Measurements from ENCODE around the gene TULP4.
"Not testable (repeated sequence)": the region's sequence is repeated elsewhere in the genome, so short reads cannot be mapped to it uniquely, and the experiment has no call there.

The TULP4 gene

DNA sequence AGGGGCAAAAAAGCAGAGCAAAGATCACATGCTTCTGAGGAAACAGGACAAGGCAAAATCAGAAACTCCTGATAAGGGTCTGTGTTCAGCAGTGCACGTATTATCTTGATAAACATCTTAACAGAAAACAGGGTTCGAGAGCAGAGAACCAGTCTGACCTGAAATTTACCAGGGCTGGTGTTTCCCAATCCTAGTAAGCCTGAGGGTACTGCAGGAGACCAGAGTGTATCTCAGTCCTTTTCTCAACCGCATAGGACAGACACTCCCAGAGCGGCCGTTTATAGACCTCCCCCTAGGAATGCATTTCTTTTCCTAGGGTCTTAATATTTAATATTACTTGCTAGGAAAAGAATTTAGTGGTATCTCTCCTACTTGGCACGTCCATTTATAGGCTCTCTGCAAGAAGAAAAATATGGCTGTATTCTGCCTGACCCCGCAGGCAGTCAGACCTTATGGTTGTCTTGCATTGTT lies 15.4 kb upstream of the TULP4 start:
- not testable (repeated sequence) for DNase-seq

DNA sequence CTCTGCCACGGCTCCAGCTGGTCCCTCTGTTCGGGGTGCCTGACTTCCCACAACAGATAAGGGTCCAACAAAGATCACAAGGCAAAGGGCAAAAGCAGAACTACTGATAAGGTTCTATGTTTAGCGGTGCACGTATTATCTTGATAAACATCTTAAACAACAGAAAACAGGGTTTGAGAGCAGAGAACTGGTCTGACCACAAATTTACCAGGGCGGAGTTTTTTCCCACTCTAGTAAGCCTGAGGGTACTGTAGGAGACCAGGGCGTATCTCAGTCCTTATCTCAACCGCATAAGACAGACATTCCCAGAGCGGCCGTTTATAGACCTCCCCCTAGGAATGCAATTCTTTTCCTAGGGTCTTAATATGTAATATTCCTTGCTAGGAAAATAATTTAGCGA lies 14.6 kb upstream of the TULP4 start:
- not testable (repeated sequence) for DNase-seq

DNA sequence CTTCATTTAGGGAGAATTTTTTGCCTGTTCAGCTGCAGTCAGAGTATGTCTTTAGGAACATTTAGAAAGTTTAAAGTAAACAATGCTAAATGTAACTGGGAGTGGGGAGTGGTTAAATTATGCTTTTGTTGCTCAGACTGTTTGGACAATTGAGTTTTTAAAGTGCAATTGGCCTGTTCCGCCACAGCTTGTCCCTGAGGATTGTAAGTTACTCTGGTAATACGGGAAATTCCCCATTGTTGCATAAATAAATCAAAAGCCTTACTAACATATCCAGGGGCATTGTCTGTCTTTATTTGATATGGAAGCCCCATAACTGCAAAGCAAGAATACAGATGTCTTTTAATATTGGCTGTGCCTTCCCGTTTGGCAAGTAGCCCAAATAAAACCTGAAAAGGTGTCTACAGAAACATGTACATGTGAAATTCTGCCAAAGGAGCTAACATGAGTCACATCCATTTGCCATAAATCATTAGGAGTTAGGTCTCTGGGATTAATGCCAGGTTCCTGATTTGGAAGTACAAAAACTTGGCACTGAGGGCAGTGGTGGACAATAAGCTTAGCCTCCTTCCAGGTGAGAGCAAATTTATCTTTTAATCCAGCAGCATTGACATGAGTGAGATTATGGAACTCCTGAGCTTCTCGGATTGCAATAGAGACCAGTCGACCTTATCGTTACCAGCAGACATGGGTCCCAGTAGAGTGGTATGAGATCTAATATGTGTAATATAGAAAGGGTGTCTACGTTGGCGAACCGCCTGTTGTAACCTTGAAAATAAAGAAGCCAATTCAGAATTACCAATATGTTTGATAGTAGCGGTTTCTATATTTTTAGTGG lies 11.7 kb upstream of the TULP4 start:
- not testable (repeated sequence) for DNase-seq

DNA sequence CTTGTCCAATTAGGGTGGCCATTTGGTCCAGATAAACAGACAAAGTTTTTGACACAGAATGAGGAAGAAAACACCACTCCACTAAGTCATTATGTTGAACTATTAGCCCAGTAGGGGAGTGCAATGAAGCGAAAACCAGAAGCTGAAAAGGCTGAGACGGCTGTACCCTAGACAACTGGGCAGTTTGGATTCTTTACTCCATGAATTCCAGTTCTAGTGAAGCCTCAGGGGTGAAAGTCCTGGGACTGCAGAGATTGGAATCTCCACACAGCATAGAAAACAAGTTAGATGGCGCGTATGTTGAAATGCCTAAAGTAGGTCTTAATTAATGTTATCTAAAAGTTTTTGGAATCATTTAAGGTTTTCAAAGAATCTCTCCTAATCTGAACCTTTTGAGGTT lies 10.7 kb upstream of the TULP4 start:
- not testable (repeated sequence) for DNase-seq

DNA sequence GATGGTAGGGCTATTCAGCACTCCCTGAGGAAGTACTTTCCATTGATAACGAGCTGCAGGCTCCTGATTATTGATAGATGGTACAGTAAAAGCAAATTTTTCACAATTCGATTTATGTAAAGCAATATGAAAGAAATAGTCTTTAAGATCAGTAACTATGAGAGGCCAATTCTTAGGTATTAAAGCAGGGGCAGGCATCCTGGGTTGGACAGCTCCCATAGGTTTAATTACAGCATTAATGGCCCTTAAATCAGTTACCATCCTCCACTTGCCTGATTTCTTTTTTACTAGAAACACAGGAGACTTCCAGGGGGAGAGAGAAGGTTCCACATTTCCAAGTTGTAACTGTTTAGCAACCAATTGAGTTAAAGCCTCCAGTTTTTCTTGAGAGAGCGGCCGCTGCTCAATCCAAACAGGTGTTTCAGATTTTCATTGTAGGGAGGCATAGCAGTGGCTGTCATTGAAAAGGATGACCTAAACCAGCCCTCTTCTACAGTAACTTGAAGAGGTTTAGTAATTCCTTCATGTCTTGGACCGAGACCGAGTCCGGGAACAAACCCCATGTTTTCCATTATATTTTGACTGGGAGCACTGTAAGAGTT lies 10.0 kb upstream of the TULP4 start:
- DNase-seq: not testable (repeated sequence)

DNA sequence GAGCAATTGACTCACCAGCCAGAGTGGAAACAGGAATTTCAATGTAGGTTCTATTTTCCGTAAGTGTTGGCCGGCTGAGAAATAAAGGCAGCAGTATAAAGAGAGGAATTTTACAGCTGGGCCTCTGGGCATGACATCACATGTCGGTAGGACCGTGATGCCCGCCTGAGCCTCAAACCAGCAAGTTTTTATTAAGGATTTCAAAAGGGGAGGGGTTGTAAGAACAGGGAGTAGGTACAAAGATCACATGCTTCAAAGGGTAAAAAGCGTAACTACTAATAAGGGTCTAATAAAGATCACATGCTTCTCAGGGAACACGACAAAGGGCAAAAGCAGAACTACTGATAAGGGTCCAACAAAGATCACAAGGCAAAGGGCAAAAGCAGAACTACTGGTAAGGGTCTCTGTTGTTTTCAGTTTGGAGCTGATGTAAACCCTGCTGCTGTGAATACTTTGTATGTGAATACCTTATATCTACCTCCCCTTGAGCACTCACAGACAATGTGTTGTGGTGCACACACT lies 9.0 kb upstream of the TULP4 start:
- DNase-seq: no peak

DNA sequence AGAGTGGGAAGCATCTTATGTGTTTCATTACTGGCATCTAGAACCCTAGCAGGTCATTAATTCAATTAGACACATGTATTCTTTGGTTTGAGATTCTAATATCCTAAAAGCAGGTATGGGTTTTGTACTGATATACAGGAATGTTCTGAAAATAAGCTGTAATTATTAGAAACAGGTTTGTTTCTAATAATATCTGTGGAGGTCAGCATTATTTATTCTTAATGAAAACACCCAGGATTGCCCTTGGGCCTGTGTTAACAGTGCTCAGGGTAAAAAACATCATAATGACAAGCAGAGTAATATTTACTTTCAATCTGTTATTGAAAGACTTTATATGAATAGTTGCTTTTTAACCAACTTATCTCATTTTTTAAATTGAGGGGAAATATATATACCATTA lies 8.0 kb upstream of the TULP4 start:
- DNase-seq: no peak

DNA sequence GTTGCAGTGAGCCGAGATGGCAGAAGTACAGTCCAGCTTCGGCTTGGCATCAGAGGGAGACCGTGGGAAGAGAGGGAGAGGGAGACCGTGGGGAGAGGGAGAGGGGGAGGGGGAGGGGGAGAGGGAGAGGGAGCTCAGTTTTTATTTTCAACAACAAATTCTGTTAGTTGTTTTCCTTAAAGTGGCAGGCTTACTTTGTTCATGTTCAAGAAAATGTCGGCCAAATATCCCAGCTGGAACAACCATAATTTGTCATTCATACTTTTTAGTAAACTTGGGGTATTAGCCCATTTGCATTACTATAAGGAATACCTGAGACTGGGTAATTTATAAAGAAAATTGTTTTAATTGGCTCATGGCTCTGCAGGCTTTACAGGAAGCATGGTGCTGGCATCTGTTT lies 2.5 kb upstream of the TULP4 start:
- DNase-seq: no peak

DNA sequence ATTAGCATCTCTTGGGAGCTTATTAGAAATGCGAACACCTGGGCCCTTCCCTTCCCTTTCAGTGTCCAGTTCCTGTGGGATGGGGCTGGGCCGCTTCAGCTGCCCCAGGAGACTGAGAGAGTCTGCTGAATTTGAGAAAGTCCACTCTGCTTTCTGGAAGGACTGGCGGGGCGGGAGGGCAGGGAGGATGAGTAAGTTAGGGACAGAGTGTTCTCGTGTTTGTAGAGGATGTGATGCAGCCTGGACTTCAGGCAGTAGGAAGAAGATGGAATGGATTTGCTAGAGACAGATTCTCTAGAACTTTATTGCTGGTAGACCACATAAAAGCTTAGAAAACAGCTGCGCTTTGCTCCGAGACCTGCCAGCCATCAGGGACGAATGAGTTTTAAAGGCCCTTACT lies 1.1 kb upstream of the TULP4 start:
- no peak for DNase-seq

DNA sequence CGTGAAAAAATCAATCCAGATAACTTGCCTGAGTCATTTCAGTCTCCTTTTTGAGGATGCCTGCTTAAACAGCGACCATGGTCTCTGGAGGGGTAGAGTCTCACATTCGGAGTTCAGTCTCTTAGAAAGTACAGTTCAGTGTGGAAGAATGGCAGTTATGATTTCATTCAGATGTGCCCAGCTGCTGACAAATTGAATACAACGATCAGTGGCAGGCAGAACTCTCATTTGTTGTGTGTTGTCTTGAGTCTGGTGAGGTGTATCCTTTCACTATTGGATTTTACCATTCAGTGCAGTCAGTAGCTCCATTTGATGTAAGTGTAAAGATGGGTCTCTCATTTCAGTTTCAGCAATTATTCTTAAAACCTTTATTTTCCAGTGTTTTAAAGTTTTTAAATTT lies 639 bp upstream of the TULP4 start:
- DNase-seq: no peak

DNA sequence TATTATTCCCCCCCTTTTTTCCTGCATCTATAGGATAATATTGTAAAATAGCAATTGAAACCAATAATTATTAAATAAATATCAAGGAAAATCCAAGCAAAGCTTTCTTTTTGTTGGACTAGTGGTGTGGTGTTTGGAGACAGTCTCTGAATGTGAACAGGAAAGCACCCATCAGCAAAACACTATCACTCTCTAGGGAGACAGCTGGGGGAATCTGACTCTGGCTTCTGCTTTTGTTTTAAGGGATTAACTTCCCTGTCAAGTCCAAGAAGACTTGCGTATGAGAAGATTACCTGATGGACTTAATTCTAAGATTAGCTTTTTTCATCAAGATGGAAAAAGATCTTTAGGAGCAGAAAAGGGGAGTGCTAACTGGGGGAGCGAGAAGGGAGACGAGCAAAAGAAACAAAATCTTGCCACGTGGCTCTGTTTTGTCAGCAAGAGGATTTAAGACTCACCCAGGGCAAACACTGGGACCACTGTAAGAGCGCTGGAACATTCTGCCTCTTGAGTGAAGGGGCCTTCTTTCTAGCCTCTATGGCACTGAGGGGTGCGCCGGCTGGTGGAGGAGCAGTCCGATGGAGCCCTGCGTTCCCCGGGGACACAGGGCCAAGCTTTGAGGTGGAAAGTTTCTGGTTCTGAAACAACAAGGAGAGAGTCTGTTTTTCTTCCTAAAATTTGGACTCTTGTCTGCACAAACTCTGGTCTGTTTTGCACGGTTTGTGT lies 570 bp downstream of the TULP4 start:
- DNase-seq: no peak

DNA sequence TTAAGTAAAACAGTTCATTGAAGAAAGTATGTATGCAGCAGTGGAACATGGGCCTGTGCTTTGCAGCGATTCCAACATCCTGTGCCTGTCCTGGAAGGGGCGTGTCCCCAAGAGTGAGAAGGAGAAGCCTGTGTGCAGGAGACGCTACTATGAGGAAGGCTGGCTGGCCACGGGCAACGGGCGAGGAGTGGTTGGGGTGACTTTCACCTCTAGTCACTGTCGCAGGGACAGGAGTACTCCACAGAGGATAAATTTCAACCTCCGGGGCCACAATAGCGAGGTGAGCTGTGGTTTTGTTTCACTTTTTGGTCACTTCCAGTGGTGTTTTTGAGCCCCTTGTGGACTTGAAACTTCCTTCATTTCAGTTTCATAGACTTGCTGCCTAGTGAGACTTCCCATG lies 1.7 kb downstream of the TULP4 start:
- no peak for DNase-seq

DNA sequence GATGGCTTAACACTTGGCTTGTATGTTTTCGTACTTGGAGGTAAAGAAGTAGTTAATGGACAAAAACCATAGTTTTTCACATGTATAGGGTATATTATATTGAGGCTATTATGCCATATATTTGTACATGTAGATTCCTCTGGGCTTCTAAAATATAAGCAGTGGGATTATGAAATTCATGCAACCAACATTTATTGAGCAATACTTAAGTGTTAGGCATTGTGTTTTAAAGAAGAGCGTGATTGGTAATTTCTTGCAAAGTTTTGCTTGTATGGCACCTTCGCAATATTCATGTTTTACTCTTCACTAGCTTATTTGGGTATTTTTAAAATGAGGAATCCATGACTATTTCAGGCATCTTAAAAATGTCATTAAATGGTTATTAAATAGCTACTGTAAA lies 2.5 kb downstream of the TULP4 start:
- DNase-seq: no peak

DNA sequence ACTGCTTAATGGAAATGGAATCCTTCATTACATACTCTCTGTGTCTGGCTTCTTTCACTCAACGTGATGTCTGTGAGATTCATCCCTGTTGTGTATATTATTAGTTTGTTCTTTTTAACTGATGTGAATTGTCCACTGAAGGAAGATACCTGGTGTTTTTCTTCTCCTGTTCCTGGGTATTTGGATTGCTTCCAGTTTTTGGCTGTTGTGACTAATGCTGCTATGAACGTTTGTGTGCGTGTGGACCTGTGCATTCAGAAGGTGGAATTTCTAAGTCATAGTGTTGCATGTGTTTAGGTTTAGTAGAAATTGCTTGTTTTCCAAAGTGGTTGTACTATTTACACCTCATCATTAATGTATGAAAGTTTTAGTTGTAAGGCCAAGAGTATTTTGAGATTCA lies 3.8 kb downstream of the TULP4 start:
- DNase-seq: no peak

DNA sequence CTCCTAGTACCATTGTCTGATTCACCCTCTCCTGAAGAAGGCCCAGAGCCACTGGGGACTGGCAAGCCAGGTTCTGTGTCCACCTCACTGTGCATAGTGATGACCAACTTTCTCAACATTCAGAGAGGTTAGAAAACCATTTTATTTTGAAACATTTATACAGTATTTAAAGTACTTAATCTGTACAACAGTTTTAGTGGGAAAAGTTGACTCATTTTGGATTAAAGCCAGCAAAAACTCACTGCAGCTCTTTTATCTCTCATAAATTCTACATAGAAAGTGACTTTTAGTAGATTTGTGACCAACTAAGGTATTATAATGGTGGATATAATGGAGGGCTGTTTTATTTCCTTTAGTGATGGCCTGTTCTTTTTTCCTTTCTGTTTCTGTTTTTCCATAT lies 9.7 kb downstream of the TULP4 start:
- no peak for DNase-seq

DNA sequence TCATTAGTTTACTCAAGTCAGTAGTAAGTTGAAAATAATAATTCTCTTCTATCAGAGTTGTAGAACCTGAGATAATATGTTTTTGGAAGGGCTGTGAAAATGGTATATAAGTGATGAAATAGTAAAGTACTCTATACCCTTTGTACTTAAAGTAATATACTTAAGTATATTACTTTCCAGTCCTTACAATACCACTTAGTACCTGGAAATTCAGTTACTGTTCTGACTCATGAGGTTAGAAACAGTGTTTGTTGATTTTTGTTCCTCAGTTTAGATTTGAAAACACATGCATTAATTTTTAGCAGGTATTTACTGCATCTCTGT lies 10.1 kb downstream of the TULP4 start:
- DNase-seq: no peak

DNA sequence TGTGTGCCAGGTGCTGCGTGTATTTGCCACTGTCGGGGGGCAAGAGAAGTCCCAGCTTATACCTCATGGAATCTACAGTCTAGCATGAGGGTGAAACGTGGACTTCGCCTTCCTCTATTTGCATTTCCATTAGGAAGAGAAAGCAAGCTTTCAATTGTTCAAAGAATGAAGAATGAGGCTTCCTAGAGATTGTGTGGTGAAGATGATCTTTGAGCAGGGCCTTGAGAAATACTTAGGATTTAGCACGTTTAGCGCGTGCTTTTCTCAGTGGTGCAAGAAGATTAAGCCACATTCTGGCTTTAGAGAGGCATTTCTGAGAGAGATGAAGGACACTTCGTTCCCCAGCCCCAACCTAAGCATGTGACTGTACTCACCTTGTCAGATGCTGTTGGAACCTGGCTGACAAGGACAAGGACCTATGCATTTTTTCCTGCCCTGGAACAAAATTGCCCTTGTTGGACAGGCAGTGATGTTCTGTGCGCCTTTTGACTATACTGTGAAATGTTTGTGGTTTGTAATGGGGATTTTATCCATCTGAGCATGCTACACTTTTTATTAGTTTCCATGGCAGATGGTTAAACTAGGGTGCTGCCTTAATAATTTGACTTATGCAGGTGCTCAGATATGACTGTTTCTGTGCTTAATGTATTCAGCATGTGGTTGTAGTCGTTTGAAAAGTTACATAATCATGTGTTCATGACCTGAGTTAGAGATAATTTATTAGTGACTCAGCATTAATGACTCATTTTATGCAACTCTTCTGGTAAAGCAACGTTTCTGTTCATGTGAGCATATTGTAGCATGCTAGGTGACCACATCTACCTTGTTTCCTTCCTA lies 10.7 kb downstream of the TULP4 start:
- DNase-seq: no peak

DNA sequence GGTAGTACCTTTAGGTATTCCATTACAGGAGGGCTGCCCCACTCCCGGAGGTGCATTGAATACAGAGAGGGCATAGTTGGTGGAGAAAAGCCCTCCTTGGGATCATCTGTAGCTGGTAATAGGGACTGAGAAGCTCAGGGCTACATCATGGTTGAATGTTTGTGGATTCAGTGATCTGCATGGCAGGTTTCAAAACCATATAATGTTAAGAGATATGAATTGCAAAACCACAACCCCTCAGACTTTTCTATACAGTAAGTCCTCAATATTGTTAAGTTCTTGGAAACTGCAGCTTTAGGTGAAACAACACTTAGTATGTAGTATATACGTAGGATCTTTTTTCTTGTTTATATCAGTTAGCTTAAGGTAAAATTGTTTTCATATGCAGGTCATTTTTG lies 11.3 kb downstream of the TULP4 start:
- DNase-seq: no peak

DNA sequence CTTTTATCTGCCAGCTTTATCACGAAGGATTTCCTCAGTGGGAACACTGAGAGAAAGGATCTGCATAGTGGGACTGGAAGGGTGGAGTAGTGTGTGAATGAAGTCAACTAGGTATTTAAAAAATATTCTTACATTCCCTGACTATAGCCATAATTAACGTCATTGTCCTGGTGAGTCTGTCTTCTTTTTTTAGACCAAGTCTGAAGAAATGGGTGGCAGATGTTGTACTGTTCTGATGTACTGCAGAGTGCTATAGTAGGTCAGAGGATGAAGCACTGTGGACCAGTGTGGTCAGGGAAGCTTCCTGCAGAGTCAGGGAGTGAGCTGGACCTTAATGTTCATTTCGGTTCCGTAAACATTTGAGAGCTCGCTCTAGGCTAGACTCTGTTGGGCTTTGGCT lies 11.9 kb downstream of the TULP4 start:
- no peak for DNase-seq

DNA sequence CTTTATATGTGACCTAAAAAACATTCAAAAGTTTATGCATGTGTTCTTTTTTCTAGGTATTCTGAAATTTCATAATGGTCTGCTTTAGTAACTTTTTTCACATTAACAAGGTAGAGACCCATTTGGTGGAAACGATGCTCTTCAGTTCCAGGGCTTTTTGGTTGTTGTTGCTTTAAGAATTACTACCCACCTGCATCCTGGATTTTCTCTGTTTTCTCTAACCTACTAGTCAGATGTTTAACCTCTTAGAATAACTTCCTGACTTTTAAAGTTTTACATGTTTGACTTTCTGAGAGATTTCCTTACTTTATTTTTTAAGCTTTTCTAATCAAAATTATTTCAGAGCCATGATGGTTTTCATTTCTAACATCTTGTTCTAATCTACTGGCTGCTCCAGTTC lies 14.9 kb downstream of the TULP4 start:
- DNase-seq: no peak

DNA sequence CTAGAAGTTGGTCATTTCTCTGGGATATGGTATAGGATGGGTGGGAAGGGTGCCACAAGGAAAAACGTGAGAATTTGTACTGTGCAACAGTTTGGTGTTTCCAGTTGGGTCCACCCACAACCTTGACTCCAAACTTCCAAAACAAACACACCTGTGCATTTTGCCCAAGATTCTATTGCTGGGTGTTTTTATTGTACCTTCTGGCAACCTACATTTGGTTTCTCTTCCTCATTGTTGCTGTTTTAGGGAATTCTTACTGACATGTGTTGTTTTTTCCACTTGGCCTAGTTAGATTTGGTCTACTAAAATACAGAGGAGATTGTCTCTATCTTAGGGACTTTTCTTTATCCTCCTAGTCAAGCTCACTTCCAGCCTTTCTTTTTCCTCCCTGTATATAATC lies 16.7 kb downstream of the TULP4 start:
- DNase-seq: no peak

DNA sequence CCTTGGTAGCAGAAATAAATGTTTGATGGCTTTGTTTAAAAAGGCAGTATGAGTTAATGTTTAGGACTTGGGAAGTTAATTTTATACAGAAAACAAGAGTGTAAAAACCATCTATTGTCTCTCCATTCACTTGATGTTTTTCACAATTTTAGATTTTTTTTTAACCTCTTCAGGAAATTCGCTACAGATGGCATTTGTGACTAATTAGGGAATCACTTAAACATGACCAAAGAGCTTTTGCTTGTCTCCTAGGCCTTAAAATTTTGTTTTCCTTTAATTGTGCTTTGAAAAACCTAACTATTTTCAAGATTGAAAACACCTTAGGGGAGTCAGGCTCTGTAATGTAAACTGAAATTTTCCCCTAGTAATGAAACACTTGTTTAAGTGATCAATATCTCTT lies 17.3 kb downstream of the TULP4 start:
- DNase-seq: no peak

DNA sequence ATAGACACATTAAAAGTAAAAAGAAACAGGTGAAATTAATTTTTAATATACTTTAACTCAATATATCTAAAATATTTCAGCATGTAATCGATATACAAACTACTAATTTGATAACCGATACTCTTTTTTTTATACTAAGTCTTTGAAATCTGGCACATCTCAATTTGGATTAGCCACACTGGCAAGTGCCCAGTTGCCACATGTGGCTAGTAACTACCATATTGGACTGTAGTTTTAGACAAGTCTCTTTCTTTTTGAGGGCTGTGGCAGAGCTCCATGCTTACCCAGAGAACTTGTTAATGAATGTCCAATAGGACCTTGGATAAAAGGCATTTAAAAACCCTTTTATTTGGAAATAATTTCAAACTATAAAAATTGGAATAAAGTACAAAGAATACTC lies 17.8 kb downstream of the TULP4 start:
- DNase-seq: no peak

All from NCI-H187 treated with DMSO at 0.1 percent for 48 hours (cell line).